ENCODE data around the gene CDKL5. TPM values are rescaled to one million over a fixed set of nuclear protein-coding genes. Genes with fewer than 3 reads are reported as not detected.

CDKL5 gene
- polyA plus RNA-seq, 1 donor = 14.8 TPM

DNA sequence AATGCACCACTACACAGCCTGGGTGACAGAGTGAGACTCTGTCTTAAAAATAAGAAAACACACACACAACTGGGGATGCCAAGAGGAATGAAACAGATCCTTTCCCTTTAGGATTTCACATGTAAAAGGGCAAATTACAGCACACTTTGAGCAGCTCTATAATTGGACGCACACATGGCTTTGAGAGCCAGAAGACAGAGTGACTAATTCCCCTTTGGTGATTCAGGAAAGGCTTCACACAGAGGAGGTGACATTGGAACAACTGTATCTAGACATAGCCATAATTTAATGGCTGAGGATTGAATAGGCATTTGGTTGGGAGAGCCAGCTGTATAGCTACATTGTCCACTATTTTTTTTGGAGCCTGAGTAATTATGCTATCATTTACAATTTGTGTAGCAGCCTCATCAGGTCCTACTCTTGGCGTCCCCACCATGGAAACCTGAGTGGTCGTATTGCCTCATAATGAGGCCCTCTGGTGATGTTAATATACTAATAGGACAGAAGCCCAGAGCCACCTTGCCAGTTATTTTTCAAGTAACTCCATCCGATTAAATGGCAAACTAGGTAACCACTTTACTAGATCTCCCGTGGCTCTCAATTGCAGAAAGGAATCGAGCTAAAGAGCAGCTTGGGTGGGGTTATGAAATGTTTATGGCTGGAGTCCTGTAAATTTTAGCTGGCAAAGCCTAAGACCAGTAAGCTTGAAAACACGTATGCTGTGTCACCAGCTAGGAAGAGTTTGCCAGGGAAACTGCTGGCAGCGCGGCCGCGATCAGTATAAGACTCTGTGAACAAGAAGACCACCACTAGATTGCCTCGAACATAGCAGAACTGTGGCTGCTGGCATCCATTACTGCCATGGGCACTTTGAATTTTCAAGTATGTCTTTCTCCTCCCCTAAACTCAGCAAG is 273.6 kb downstream of the CDKL5 start:
- DNase-seq = no peak

DNA sequence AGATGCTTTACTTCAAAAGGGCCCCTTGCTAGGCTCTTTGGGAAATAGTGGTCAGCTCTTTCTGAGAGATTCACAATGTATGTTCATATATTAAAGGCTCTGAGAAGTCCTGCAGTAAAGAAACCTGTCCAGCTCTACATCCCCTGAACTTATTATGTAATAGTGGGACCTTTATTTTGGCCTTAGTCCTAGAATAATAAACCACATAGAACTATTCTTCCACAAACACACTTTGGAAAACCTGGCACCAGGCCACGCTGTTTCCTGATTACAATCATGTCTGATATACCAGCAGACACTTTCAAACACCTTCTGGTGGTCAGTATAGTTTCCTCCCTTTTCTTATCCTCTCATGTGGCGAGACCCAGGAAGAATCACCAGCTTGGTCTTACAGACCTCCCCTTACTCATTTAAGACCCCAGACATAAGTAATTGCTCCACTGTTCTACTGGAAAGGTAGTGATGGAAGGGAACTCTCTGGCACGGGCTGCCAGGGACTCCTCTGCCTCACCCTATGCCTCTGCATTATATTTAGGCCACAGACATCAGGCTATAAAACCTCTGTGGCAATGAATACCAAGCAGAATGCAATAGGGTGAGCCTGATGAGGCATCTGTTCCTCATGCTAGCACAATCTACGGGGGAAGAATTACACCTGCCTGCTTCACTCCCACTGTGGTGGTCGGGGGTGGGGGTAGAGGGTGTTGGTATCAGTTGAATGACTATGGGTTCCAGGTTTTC is 276.4 kb downstream of the CDKL5 start:
- DNase-seq = no peak

GRCh38 chrX:18702362-18703195 is 277.2 kb downstream of the CDKL5 start:
- DNase-seq = no peak

Other genes with a start within 250 kb of the CDKL5 start
- 0.10 TPM for gene BEND2, start 204.7 kb upstream of the CDKL5 start, polyA plus RNA-seq (ENCODE audit: insufficient read length)
- 13.1 TPM for gene SCML2, start 70.9 kb upstream of the CDKL5 start, polyA plus RNA-seq (ENCODE audit: insufficient read length)
- gene RS1, start 246.5 kb downstream of the CDKL5 start, polyA plus RNA-seq (ENCODE audit: insufficient read length) = 0.25 TPM